Fibroblast of peridontal ligament (primary cell): ENCODE results near the gene ADAM8.

Experiments used
- DNase-seq: peaks from one replicate; pipeline ENCODE4 v3.0.0-alpha.2; 2010; ENCODE audit errors: extremely low read depth

Gene ADAM8

DNA sequence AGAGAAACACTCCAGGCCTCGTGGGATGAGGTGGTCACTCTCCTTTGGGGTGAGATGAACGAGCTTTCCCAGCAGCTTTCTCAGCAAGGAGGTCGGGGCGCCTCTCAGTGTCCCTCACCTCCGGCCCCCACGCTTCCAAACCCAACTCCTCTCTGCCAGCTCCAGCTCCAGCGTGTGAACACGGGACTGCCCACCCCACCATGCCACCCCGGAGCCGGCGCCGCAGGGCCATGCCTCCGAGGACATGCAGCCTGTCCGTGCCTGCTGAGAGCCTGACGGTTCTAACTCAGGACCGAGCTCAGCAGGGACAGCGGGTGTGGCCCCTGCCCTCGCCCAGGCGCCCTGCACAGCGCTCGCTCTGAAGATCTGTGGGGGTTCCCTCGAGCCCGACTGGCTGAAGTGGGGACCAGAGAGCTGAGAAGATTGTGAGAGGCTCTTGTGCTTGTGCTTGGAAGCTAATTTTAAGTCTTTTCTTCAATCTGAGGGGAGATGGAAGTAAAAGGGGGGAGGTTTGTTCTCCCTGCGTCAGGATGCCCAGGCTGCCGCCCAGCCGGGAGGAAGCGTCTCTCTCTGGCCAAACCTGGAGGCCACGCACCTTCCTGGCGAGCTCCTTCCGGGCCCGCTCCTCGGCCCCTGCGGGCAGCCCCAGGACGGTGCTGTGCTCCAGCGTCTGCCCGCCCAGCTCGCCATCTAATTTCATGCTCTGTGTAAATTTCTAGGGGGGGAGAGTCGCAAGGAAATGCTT is 5.1 kb upstream of the ADAM8 start:
- DNase-seq, result no peak

DNA sequence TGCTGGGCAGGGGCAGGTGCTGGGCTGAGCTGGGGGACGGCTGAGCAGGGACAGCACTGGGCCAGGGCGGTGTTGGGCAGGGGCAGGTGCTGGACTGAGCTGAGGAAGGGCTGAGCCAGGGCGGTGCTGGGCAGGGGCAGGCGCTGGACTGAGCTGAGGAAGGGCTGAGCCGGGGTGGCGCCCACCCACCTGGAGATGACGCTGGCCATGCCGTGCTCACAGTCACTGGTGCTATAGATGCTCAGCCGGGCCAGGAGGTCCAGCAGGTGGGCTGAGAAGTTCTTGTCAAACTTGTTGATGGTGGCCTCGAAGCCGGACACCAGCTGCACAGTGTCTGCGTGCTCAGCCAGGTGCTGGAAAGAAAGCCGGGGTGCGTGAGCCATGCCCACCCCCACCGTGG is 4.4 kb upstream of the ADAM8 start:
- no peak for DNase-seq

DNA sequence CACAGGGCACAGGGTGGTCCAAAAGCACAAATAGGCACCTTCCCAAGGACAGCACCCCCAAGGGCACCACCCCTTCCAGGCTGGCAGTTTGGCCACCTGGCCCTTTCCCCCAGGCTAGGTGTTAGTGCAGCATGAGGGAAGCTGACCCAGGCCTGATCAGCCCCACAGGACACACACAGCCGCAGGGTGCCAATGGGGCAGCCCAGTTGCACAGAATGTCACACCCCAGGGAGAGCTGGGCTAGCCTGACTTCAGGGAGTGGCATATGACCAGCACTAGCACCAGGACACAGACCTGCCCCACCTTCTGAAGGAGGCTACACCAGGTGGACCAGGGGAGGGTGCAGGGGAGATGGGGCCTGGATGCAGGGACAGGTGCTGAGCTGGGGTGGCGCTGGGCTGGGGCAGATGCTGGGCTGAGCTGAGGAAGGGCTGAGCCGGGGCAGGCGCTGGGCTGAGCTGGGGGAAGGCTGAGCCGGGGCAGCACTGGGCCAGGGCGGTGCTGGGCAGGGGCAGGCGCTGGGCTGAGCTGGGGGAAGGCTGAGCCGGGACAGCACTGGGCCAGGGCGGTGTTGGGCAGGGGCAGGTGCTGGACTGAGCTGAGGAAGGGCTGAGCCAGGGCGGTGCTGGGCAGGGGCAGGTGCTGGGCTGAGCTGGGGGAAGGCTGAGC is 3.9 kb upstream of the ADAM8 start:
- DNase-seq, result no peak

DNA sequence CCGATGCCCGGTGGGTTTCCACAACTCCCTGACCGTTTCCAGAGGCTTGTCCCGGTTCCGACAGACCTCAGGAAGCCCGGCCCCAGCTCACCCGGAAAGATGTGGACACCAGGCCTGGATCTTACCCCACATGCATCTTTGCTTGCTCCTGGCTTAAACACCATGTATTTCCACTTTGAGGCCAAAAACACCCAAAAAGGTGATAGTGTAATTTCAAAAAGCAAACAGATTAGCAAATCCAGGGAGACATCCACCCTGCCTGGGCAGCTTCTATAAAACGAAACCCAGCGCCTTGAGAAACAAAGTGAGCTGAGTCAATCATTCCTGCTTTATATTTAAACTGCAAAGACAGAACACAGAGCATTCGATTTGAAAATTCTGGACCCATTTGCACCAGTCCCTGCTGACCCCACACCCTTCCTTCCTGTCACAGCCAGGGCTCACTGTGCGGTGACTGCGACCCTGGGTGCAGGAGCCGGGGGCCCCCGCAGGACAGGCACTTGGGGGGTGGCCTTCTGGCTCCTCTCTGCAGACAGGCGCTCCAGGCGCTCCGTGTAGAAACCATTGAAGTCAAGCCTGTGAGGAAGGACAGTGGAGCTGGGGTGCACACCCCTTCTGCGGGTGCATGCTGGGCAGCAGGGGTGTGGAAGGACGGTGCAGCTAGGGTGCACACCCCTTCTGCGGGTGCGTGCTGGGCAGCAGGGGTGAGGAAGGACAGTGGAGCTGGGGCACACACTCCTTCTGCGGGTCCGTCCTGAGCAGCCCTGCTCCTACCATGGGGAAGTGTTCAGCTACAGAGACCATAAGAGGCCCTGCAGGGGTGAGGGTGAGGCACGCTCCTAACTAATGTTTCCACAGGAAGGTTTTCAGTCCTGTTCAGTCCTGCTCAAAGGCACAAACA is 2.9 kb upstream of the ADAM8 start:
- no peak for DNase-seq

DNA sequence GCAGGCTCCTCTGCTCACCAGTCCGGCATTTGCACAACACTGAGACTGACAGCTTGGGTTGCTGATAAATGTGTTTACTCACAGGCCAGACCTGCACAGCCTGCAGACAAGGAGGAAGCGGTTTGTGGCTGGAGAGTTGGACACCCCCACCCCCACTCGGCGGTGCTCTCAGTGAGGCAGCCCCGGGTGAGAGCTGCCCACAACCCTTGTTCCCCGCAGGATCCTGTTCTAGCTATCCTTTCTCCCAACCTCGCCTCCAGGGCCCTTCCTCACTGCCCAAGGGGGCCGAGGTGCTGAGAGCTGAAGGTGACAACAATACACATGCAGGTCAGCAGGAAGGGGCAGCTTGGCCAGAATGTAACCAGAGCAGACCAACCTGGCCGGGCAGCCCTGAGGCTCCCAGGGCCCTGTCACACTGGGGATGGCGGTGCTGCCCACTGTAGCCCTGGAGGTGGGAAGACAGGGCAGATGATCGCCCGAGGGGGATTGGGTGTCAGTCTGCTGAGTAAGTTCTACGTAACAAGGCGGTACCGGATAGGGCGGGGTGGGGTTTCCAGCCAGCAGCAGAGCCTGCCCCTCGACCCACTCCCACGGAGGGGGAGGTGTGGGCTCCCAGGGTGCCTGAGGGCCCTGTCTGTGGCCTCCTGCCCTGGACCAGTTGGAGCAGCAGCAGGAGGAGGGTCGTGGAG is 2.1 kb upstream of the ADAM8 start:
- no peak for DNase-seq

DNA sequence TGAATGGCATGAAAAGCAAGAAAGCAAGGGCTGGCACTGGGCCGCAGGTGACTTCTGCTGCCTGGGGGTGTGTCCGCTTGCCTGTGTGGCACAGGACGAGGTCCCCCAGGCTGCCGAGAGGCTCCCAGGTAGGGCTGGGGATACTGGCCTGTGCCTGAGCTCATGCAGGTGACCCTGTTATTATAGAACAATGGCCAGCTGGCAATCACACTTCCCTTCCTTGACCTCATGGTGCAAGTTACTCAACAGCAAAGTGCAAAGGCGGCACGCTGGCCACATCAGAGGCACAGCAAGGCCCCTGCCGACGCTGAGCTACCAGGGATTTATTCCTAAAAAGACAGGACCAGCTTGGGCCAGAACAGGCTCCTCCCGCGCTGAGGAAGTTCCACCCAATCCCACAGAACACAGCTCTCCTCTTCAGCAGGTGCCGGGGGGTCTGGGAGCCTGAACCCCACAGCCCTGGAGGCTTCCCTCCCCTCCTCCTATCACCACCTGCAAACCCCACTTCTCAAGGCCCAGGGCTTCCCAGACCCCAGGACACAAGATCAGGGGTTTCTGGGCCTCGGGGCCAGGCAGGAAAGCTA is 1.4 kb upstream of the ADAM8 start:
- no peak for DNase-seq

DNA sequence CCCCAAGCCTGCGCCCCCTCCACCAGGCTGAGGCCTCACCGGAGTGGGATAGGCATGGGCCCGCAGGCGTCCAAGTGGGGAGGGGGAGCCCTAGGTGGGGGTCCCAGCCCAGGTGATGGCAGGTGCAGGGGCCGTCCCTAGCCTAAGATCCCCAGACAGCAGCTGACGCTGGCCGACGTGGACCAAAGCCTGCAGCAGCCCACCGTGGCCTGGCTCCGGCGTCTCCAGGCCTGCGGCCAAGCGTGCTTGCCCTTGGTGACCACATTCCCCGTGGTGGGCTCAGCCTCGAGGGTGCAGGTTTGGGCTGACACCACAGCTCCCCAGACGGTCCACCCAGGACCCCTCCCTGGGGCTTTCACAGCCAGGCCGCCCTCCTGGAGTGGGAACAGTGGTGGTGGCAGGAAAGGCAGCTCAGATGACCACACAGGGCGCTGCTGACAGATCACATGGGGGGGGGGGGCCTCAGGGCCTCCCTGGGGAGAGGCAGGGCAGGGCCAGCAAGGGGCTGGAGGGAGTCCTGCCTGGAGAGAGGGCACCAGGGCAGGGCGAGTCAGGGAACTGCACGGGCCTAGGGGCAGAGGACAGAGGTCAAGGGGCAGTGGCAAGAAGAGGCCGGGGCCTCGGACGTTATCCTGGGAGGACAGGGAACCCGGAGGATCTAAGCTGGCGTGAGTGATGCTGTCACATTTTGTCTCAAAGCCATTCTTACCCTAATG is 767 bp upstream of the ADAM8 start:
- DNase-seq, result no peak

DNA sequence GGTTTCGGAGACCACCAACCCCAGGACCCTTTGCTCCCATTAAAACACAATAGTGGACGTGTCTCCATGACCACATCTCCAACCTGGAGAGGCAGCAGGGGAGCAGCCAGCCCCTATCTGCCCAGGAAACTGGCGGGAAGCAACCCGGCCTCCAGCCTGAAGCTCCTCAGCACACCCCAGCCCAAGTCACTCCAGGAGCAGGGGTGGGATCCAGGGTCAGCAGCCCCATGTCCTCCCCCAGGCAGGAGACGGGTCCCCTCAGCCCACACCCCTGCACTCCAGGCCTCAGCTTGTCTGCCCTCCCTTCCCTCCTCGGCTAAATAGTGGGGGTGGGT is 601 bp downstream of the ADAM8 start:
- no peak for DNase-seq

DNA sequence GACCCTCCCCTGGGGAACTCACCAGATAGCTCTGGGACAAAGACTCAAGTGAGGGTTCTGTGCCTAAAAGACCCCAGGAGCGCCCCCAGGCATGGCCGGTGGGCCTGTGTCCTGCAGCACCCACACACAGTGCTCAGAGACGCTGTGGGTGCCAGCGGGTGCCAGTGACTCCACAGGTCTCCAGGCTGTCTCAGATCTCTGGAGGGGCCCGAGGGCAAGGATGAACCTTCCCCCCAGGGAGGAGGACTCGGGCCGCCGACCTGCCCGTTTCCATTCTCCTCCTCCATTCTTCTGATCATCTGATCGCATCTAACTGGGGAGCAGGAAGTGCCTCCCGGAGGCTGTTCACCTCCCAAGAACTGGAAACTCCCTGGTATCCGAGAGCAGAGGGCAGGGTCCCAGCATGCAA is 980 bp downstream of the ADAM8 start:
- DNase-seq, result no peak

DNA sequence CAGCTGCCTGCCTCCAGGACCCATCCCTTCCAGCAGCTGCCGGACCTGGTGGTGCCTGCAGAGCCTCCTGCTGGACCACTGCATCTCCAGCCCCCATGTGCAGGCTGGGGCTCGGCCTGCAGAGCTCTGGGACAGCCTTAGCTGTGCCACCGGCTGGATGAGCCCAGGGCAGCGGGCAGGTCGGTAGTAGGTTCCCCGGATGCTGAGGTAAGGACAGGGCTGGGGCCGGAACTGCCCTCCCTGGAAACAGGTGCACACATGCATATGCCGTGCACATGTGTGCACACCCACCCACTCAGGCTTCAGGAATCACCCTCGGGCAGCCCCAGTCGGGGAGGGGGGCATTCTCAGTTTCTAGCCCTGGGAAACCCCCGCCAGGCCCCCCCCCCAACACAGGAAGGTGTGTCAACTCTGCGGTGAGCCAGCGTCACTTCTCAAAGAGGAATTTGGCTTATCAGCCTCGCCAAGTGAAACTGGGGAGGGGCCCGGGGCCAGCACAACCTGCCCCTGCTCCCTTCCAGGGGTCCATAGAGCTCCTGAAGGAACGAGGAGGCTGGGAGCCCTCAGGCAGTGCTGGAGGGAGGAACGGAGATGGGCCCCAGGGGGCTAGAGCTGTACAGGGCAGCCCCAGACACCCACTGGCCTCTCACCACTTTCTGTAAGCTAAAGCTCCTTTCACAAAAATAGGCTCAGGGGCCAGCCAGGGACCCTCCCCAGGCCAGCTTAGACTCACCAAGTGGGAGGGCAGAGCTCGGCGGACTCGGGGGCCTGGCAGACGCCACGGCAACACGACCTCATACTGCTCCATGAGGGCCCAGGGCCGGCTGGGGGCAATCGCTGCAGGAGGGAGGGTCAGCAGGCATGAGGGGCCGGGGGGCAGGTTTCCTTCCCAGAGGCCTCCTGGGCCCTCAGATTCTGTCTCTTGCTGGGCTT is 1.7 kb downstream of the ADAM8 start:
- DNase-seq, result no peak

DNA sequence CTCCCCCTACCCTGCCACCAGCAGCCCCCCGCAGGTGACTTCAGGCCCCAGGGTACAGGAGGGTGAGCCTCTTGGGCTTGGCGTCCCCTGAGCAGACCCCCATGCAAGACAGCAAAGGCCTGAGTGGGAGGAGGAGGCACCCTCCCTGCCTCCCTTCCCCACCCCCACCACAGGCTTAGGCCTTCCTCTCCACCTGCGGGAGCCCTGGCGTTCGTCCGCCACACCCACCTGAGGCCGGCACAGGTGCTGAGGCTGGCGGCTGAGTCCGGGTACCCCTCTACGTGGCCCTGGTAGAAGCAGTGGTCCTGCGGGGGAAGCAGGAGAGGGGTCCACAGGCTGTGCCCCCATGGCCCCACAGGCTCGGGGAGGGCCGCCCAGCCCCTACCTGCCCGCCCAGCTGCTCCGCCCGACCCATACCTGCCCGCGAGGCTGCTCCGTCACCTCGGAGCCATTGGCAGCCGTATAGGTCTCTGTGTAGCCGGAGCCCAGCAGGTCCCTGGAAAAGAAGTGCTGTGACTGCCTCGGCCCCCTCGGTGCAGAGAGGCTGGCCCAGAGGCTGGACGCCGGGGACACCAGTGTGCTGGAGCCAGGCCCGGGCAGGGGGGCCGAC is 3.0 kb downstream of the ADAM8 start:
- DNase-seq, result no peak

DNA sequence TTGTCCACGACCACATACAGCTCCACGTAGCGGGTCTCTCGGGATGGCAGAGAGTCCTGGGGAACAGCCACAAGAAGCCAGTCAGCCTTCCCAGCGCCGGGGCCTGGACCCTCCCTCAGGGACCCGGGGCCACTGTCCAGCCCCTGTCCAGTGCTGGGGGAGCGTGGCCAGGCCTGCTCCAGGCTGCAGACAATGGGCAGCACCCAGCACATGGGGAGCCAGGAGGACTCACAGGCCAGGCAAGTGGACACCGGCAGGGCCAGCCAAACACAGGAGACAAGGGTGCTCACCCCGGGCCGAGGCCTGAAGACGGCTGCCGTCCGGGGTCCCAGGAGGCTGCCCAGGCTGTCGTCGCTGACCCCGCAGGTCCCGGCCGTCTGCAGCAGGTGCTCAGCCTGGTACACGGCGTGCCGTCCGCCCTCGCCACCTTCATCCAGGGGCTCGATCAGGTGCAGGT is 3.7 kb downstream of the ADAM8 start:
- no peak for DNase-seq

DNA sequence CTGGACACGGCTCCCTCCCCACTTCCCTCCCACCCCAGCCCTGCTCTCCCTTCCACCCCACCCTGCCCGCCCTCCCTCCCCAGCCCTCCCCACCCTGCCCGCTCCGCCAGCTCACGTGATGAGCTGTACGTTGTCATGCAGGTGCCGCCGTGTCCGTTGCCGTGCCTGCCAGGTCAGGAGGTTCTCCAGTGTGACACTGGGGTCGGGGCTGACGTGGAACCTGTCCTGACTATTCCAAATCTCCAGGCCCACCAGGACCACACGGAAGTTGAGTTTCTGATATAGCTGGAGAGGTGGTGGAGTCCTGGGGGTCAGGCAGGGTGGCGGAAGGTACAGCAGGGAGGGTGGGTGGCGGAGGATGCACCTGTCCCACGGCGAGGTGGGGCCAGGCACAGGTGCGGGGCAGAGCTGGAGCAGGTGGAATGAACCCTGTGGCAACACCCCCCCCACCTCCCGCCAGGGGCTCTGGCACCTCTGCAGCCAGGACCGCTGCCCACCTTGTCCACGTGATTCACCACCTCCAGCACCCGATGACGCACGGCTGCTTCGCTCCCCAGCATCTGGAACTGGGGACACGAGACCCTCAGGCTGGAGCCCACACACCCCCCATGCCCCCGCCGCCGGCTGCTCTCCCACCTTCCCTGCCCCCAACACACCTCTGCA is 4.2 kb downstream of the ADAM8 start:
- DNase-seq, result no peak

DNA sequence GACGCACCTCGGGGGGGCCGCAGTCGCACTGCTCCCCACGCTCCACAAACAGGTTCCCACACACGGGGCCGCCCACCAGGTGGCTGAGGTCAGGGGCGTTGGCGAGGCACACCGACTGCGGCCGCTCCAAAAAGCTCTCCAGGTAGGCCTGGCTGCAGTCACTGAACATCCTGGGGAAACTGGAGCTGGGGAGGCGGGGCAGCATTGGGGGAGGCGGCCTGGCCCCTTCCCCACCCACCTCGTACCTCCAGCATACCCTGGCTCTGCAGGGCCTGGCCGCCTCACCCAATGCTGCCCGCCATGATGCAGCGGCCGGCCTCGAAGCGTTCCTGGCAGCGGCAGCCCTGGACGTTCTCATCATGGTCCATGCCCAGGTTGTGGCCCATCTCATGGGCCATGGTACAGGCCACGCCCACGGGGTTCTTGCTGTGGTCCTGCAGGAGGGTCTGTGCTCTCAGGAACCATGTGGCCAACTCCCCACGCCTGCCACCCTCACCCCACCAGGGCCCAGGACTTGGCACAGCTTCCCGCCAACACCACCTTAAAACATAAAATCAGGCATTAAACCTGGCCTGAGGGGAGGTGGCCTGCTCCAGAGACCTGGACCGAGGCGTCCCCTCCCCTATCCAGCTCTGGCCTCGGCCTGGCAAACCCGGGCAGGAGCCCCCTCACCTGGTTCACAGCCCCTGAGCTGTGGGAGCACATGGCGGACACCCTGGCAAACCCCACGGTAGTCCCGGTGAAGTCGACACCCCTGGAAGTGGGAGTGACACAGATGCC is 5.0 kb downstream of the ADAM8 start:
- no peak for DNase-seq

DNA sequence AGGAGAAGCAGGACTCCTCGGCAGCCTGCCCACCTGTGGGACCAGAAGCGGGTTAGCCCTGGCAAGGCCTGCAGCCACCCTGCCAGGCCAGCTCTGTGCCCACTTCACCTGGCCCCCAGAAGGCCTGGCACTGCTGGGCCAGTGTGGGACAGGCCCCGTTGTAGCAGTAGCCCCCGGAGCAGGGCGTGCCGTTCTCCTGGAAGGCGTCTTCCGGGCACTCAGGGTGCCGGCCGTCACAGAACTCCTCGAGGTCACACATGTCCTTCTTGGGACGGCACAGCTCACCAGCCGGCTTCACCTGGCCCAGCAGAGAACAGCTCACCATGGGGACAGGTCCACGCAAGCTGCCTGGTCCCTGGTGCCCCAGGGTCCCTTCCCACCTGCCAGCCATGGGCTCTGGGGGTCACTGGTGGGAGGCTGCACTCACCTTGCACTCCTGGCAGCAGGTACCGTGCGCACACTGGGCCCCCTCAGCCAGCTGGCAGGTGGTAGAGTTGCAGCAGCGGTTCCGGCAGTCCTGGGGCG is 5.8 kb downstream of the ADAM8 start:
- DNase-seq, result no peak

DNA sequence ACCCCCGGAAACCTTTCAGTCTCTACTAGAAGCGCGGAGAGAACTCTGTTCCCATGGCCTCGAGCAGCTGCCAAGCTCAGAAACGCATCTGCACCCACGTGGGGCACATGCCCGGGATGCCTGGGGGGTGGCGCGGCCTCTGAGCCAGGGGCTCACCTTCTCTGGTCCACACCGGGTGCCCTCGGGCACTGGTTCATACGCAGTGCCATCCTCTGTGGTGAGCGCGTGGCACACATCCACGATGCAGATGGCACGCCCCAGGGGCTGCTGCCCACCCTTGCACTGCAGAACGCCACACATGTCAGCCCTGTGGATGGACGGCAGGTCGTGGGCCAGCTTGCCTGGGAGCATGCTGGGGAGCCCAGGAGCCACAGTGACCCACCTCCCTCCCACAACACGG is 6.5 kb downstream of the ADAM8 start:
- DNase-seq, result no peak

DNA sequence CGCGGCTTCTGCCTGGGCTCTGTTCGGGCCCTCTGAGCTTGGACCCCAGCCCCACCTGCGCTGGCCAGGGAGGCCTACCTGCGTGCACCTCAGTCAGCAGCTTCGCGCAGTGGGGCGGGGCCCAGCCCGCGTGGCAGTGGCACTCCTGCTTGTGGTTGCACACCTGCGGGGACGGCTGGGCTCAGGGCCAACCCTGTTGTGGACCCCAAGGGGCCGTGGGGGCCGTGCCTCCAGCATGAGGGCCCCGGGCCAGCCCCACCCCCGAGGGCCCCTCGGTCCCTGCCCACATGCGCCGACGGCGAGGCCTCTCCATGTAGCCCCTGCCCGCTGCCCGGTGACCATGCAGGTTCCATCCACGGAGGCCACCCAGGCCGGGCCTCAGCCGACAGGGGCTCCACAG is 7.3 kb downstream of the ADAM8 start:
- DNase-seq, result no peak

DNA sequence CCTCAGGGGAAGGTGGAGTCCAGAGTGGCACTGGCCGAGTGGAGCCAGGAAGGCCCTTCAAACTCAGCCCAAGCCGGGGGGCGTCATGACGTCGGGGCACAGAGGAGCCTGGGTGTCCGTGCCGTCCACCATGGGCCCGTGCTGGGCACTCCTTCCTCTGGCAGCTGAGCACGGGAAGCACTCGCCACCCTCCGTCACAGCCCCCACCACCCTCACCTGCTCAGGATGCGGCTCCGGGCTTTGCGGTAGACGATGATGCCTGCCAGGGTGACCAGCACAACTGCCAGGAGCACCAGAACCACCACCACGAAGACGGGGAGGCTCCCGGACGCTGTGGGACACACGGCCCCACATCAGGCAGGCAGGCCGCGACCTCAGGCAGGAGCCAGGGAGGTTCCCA is 8.1 kb downstream of the ADAM8 start:
- DNase-seq, result no peak
